ENCODE data around the gene ADPRS.

The ADPRS gene

GRCh38 chr1:36088577-36089392 lies at the start of gene ADPRS:
ADPRS (plus strand) TSS chr1:36088892; CDS start chr1:36088905, 13 bp downstream.
- DNase-seq = peak; percentile 86

- no peak for DNase-seq
These were observed 48.5 kb upstream of the ADPRS start for GRCh38 chr1:36040238-36040637.

GRCh38 chr1:36051821-36052220 lies 36.9 kb upstream of the ADPRS start:
- no peak for DNase-seq

- no peak for DNase-seq
These were observed 34.7 kb upstream of the ADPRS start for GRCh38 chr1:36053978-36054377.

- DNase-seq = no peak
These were observed 33.0 kb upstream of the ADPRS start for GRCh38 chr1:36055706-36056105.

GRCh38 chr1:36062315-36062714 lies 26.4 kb upstream of the ADPRS start:
- DNase-seq = no peak

- no peak for DNase-seq
These were observed 20.8 kb upstream of the ADPRS start for GRCh38 chr1:36067871-36068270.

- DNase-seq = no peak
These were observed 19.8 kb upstream of the ADPRS start for GRCh38 chr1:36068866-36069265.

- no peak for DNase-seq
These were observed 18.3 kb upstream of the ADPRS start for GRCh38 chr1:36070349-36070748.

GRCh38 chr1:36076979-36077573 lies 11.6 kb upstream of the ADPRS start:
- DNase-seq = no peak

- DNase-seq = no peak
These were observed 8.5 kb upstream of the ADPRS start for GRCh38 chr1:36080236-36080635.

- DNase-seq = no peak
These were observed 7.9 kb upstream of the ADPRS start for GRCh38 chr1:36080801-36081200.

- no peak for DNase-seq
These were observed 6.7 kb upstream of the ADPRS start for GRCh38 chr1:36081926-36082485.

GRCh38 chr1:36083219-36083618 lies 5.5 kb upstream of the ADPRS start:
- DNase-seq = no peak

GRCh38 chr1:36083635-36084496 lies 4.8 kb upstream of the ADPRS start, which contains the start of gene TEKT2:
TEKT2 (plus strand) TSS chr1:36084094; CDS start chr1:36084922, 828 bp downstream.
- DNase-seq = peak; percentile 36

GRCh38 chr1:36084497-36085115 lies 4.1 kb upstream of the ADPRS start:
- no peak for DNase-seq

GRCh38 chr1:36085126-36085525 lies 3.6 kb upstream of the ADPRS start:
- DNase-seq = no peak

GRCh38 chr1:36085686-36086526 lies 2.8 kb upstream of the ADPRS start:
- no peak for DNase-seq

GRCh38 chr1:36086529-36087232 lies 2.0 kb upstream of the ADPRS start:
- DNase-seq = no peak

- DNase-seq = no peak
These were observed 1.2 kb upstream of the ADPRS start for GRCh38 chr1:36087233-36088123.

Data from fibroblast of upper back skin (primary cell).